WERI-Rb-1 (cell line): Measurements from ENCODE around the gene ZNF527.

Source experiments
- DNase-seq: peaks from one replicate; pipeline ENCODE4 v3.0.0-alpha.2; 2020
- H3K27ac ChIP-seq: fragments of 250-450 bp; sonication (Bioruptor Pico); 2 replicates; pipeline ENCODE4 v1.5.1; 2020; ENCODE audit warnings: mild to moderate bottlenecking, moderate library complexity
- H3K27me3 ChIP-seq: fragments of 250-450 bp; sonication (Bioruptor Pico); 2 replicates; pipeline ENCODE4 v1.5.1; 2021; ENCODE audit warnings: mild to moderate bottlenecking, low read depth, moderate library complexity; ENCODE audit not compliant: insufficient read depth, severe bottlenecking
- H3K36me3 ChIP-seq: fragments of 250-450 bp; sonication (Bioruptor Pico); 2 replicates; pipeline ENCODE4 v1.5.1; 2020; ENCODE audit warnings: mild to moderate bottlenecking, moderate library complexity
- H3K4me3 ChIP-seq: 2 replicates; pipeline ENCODE4 v1.5.1; 2011; ENCODE audit warnings: low read depth, mild to moderate bottlenecking, control low read depth, low read length
- H3K9me3 ChIP-seq: fragments of 250-450 bp; sonication (Bioruptor Pico); 2 replicates; pipeline ENCODE4 v1.5.1; 2021; ENCODE audit warnings: mild to moderate bottlenecking, moderate library complexity; ENCODE audit not compliant: severe bottlenecking
- CTCF ChIP-seq: IDR thresholded peaks from 2 replicates; pipeline ENCODE4 v1.5.1; 2011; ENCODE audit warnings: low read depth, mild to moderate bottlenecking, control low read depth, inconsistent platforms, low read length

Gene ZNF527

DNA sequence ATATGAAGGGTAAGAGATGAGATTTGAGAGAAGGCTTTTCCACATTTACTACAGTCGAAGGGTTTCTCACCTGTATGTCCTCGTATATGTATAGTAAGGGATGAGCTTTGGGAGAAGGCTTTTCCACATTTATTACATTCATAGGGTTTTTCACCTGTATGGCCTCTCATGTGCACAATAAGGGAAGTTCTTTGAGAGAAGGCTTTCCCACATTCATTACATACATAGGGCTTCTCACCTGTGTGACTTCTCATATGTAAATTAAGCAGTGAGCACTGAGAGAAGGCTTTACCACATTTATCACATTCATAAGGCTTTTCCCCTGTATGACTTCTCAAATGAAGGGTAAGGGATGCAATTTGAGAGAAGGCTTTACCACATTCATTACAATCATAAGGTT lies 41.8 kb downstream of the ZNF527 start:
- Histone ChIP-seq H3K36me3 (peaks cover 33% of the 10 kb centered on the region), H3K27me3 (no peaks in the 10 kb centered on the region), H3K4me3 (no peak overlapping the region), H3K27ac (no peak overlapping the region), H3K9me3 (peaks cover 36% of the 10 kb centered on the region)
- DNase-seq = no peak
- TF ChIP-seq CTCF = no peak

- no peak for TF ChIP-seq CTCF
- peaks cover 33% of the 10 kb centered on the region for H3K36me3 ChIP-seq
- H3K4me3 ChIP-seq = no peak overlapping the region
- no peak overlapping the region for H3K27ac ChIP-seq
- H3K9me3 ChIP-seq = peaks cover 38% of the 10 kb centered on the region
- no peaks in the 10 kb centered on the region for H3K27me3 ChIP-seq
- no peak for DNase-seq
Observed at GRCh38 chr19:37413313-37414084, 42.6 kb downstream of the ZNF527 start.
